Umbilical cord (tissue), 2 donors: ENCODE measurements around the gene HCRTR1. TPM values are rescaled to one million over a fixed set of nuclear protein-coding genes. Genes with fewer than 3 reads are reported as not detected.

Experiments
- DNase-seq: peaks from one replicate; pipeline ENCODE4 v3.0.0-alpha.2; 2015; ENCODE audit warnings: low spot score
- total RNA-seq: library from RNA; depleted of rRNA; stranded (reverse); fragments of >200 nt; gene quantifications from one replicate; pipeline ENCODE4 v1.2.3, GENCODE V29; 2014; ENCODE audit warnings: low replicate concordance; ENCODE audit not compliant: insufficient read depth

HCRTR1 gene
- total RNA-seq, 1 donor from 2014 or later = 6.7 TPM

- DNase-seq = peak; percentile 43
Measured at GRCh38 chr1:31626223-31627207, 9.0 kb downstream of the HCRTR1 start.

DNA sequence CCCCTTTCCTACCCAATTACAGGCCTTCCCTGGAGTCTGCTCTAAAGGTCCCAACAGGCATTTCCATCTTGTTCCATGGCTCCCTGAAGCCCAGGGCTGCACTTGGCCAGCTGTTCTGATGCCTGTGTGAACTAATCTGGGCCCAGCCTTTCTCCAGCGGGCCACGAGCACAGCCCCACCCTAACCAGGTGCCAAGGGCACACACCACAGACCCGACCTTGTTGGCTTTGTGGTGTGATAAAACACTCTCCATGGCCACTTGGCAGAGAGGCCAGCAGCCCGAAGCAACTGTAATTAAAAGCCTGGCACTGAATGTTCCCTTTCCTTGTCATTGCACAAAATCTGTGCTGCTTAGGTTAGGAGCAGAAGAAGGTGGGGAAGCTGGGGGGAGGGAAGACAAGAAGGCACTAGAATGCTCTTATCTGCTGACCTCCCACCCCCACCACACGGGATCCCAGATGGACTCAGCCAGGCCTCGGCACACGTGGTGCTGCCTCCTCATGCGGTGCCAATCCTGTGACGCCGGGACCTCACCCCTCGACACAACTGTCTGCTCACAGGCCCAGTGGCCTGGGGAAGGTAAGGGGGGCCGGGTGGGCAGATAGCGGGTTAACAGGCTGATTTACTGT lies 9.9 kb downstream of the HCRTR1 start:
- DNase-seq = no peak

- DNase-seq = peak; percentile 63
Measured at GRCh38 chr1:31627930-31628559, 10.6 kb downstream of the HCRTR1 start.

DNA sequence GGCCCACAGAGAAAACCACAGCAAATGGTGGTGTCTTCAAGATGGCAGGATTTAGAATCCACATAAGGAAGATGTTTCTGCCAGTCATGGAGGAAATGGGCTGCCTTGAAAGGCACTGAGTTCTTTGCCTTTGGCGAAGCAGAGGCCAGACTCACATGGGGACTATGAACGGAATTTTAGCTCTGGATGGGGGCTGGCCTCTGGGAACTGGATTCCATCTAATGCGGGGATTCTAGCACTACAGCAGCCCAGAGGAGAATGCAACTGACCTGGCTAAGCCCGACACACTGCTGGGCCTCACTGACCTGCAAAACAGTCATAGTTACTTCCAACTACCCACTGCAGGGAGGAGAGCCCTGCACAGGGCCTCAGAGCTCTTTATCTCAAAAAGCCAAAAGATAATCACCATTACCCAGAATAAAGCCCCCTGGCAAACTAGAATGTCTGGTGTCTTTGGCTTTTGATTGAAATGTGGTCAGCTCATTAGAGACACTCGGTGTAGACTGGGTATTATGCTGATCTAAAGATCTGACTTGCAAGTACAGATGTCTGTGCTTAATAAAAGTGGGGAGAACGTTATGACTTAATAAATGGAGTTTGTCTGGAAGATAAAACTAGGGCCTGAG lies 11.6 kb downstream of the HCRTR1 start:
- DNase-seq = peak; percentile 92

DNA sequence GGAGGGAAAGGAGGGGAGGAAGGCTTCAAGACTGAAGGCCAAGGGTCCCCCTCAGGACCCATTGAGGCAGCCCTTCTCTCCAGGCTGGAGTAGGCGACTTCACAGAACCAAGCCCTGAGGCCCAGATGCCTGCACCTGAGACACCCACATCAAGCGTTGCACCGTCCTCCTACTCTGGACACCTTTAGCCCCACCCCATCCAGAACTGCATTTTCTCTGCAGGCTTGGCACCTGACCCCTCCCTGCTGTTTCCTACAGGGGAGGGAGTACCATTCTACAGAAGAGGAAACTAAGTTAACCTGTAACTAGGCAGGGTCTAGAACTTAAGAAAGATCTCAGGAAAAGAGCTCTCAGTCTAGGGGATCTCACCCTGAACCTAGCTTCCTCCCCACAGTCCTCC lies 15.2 kb downstream of the HCRTR1 start:
- DNase-seq = no peak

GRCh38 chr1:31633117-31633516 lies 15.6 kb downstream of the HCRTR1 start:
- no peak for DNase-seq

GRCh38 chr1:31637915-31638673 lies 20.6 kb downstream of the HCRTR1 start:
- peak; percentile 44 for DNase-seq

DNA sequence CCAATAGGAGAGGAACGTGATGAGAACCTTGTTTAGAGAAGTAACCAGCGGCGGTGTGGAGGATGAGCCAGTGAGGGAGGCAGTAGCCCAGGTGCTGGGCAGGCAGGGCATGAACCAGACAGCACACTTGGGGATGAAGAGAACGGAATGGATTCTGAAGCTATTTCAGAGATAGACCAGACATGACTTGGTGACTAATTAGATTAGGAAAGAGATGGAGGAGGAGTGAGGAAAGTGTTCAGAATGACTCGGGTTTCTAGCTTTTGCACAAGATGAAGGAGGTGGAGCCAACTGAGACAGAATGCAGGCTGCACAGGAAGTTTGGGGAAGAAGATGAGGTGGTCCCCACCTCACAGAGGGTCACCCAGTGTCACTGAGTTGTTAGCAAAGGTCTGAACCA lies 22.1 kb downstream of the HCRTR1 start:
- DNase-seq = peak; percentile 83

- DNase-seq = no peak
Measured at GRCh38 chr1:31640179-31640578, 22.7 kb downstream of the HCRTR1 start.

DNA sequence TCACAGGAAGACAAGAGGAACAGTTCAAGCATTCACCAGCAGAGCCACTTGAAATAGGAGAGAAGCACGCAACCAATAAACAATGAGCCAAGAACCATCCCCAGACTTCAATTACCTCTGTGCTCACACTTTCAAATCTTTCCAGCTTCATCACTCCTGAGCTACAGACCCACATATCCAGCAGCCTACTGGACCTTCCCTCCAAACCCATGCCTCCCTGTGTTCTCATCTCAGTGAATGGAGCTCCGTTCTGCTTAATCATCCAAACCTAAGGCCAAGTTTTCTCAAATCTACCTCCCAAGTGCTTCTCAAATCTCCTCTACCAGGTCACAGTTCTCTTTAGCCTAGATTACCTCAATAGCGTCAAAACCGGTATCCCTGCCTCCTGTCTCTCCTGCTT lies 23.5 kb downstream of the HCRTR1 start:
- DNase-seq = no peak

GRCh38 chr1:31642366-31642765 lies 24.9 kb downstream of the HCRTR1 start:
- DNase-seq = no peak

DNA sequence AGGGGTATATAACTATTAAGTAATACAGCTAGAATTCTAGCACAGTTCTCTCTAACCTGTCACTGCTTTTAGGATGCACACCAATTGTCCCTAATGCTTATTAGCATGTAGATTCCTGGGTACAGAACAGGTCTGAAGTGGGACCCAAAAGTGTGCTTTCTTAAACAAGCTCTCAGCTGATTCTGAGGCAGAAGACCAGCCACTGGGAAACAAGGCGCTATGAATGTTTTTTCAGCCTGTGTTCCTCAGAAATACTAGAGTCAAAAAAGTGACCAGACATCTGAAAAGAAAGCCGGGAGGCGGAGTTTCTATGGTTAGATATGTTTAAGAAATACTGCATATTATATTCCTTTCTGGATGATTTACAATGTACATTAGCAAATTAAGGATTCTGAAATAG lies 25.4 kb downstream of the HCRTR1 start:
- DNase-seq = no peak

GRCh38 chr1:31643976-31644559 lies 26.6 kb downstream of the HCRTR1 start:
- no peak for DNase-seq

DNA sequence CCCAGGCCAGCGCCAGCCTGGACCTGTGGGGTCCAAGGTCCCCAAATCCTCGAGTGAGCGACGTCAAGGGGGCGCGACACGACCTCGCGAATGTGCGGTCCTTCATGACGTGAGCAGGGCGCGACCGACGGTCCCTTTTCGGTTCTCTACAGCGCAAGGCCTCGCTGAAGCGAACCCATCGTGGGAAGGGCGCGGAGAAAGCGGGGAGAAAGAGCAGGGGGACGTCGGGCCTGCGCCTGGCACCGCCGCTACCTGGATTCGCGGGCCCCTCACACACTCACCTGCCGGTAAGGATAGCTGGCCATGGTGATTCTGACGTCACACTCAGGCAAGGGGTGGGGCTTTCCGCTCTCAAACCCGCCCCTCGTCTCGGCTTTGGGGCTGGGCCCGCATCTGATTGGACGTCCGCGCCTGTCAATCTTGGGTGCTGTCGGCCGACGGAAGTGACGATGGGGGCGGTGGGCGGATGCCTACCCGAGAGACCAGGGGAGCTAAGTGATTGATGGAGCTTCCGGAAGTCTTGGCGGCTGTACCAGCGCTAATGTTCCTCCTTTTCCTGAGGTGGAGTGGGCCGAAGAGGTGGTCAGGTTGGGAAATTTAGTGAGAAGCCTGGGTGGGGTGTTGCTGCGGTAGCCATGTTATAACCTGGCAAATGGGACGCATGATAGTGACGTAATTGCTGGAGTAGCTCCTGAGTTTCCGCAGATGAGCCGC lies 27.2 kb downstream of the HCRTR1 start, which contains the start of gene PEF1:
Gene PEF1, minus strand, starts transcription at position 317 of the 714 bp plus-strand sequence. Its CDS starts 12 bp downstream, at position 305.
- DNase-seq = peak; percentile 99

DNA sequence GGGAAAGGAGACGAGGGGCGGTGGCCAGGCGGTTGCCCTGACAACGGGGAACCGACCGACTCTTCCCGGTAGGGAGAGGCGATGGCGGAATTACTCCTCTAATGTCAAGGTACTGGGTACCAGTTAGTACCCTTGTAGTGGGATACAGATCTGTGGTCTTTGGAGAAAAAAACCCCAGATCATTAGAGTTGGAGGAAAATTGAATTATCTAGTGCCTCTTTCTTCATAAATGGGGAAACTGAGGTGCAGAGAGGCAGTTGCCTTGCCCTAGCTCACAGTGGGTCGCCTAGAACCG lies 27.7 kb downstream of the HCRTR1 start:
- no peak for DNase-seq

DNA sequence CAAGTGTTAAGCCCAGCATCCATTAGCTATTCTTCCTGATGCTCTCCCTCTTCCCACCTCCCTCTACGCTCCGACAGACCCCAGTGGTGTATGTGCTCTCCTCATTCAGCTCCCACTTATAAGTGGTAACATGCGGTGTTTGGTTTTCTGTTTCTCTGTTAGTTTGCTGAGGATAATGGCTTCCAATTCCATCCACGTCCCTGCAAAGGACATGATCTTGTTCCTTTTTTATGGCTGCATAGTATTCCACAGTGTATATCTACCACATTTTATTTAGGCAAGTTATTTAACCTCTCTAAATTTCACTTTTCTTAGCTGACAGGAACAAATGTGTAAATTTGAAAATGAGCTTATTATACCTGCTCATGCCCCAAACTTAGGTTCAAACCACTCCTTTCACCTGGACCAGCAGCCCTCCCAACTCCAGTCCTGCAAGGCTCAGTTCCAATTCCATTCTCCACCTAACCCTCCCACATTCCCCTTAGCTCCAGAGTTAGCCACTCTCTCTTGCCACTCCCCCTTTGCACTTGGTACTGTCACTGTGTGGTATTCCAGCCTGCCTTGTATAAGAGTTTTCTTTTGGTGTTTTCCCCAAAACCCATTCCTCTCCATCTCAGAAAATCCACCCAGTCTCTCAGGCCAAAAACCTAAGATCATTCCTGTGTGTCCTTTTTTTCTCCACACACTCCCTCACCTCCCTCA lies 28.9 kb downstream of the HCRTR1 start:
- no peak for DNase-seq

GRCh38 chr1:31647106-31647505 lies 29.6 kb downstream of the HCRTR1 start:
- DNase-seq = peak; percentile 61

DNA sequence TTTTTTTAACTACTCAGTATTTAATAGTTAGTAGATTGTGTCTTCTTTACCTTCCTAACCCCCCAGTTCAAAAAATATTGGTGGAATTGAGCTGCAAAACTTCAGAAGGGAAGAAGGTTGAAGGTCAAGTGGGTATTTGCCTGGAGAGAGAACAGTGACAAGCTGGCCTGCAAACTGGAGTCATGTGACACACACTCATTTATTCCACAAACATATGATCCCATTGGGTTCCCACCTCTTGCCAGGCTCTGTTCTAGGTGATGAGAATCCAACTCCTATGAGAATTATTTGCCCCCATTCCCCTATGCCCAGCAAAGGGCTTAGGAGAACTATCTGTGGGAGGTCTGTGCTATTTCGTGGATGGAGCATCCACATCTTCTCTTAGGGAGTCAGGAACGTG lies 30.7 kb downstream of the HCRTR1 start:
- no peak for DNase-seq

- no peak for DNase-seq
Measured at GRCh38 chr1:31648641-31649357, 31.3 kb downstream of the HCRTR1 start.
